HepG2 (cell line): ENCODE measurements around the gene NMU. TPM values are rescaled to one million over a fixed set of nuclear protein-coding genes. Genes with fewer than 3 reads are reported as not detected.

ENCODE experiments used
- ATAD3A ChIP-seq: sonication (generic); formaldehyde crosslinking; IDR thresholded peaks from 2 replicates; pipeline ENCODE4 v1.4.0; 2020; ENCODE audit warnings: missing genetic modification reagents
- CCDC6 ChIP-seq: sonication (generic); formaldehyde crosslinking; IDR thresholded peaks from 2 replicates; pipeline ENCODE4 v1.8.1; 2022; ENCODE audit warnings: mild to moderate bottlenecking, missing genetic modification reagents, moderate library complexity
- EED ChIP-seq: sonication (generic); formaldehyde crosslinking; IDR thresholded peaks from 2 replicates; pipeline ENCODE4 v1.5.0; 2020; ENCODE audit warnings: mild to moderate bottlenecking, missing genetic modification reagents
- MIXL1 ChIP-seq: IDR thresholded peaks from 2 replicates; pipeline ENCODE4 v1.6.1; 2016
- MTF2 ChIP-seq: sonication (generic); formaldehyde crosslinking; IDR thresholded peaks from 2 replicates; pipeline ENCODE4 v1.5.0; 2020; ENCODE audit warnings: missing genetic modification reagents, borderline replicate concordance
- NBN ChIP-seq: fragments of 450-650 bp; conservative IDR thresholded peaks from 2 replicates; pipeline ENCODE4 v1.6.1; 2017
- NFATC3 ChIP-seq: sonication (generic); formaldehyde crosslinking; IDR thresholded peaks from 2 replicates; pipeline ENCODE4 v1.5.1; 2020; ENCODE audit warnings: mild to moderate bottlenecking, missing genetic modification reagents
- PTBP1 ChIP-seq: fragments of 200-400 bp; formaldehyde crosslinking; IDR thresholded peaks from 2 replicates; pipeline ENCODE4 v1.6.1; 2018; ENCODE audit warnings: low read length, low read depth; ENCODE audit not compliant: poor library complexity, severe bottlenecking
- SMAD1 ChIP-seq: sonication (generic); formaldehyde crosslinking; IDR thresholded peaks from 2 replicates; pipeline ENCODE4 v1.4.0; 2020; ENCODE audit warnings: missing genetic modification reagents, low read depth, mild to moderate bottlenecking, borderline replicate concordance
- TBX3 ChIP-seq: fragments of 450-650 bp; IDR thresholded peaks from 2 replicates; pipeline ENCODE4 v1.6.1; 2017; ENCODE audit warnings: antibody characterized with exemption, mild to moderate bottlenecking, inconsistent platforms, borderline replicate concordance
- ZNF33A ChIP-seq: sonication (generic); formaldehyde crosslinking; IDR thresholded peaks from 2 replicates; pipeline ENCODE4 v1.5.1; 2020; ENCODE audit warnings: missing genetic modification reagents, mild to moderate bottlenecking, moderate library complexity, borderline replicate concordance
- ZNF567 ChIP-seq: sonication (generic); formaldehyde crosslinking; IDR thresholded peaks from 2 replicates; pipeline ENCODE4 v1.8.1; 2023; ENCODE audit warnings: mild to moderate bottlenecking, missing genetic modification reagents, borderline replicate concordance
- ZNF572 ChIP-seq: sonication (generic); formaldehyde crosslinking; IDR thresholded peaks from 2 replicates; pipeline ENCODE4 v1.5.1; 2020; ENCODE audit warnings: mild to moderate bottlenecking, missing genetic modification reagents
- polyA plus RNA-seq, 8 experiments: library from polyadenylated mRNA; depleted of rRNA in 3 of 8; stranded (reverse) in 7 of 8; unstranded in 1 of 8; fragments of >200 nt; fragmentation: Illumina TruSeq in 4 of 8; extraction: Trizol in 4 of 8; gene quantifications; 2 replicates each; pipeline versions ENCODE4 v1.2.1 to v1.2.3, GENCODE V29; 2011 to 2016; ENCODE audit warnings: low read depth in 4 of 8, missing spikeins in 1 of 8, mixed read lengths in 1 of 8; ENCODE audit not compliant: insufficient read depth in 1 of 8
- total RNA-seq, 5 experiments: library from RNA; depleted of rRNA; stranded (reverse); fragments of >200 nt; fragmentation: Illumina TruSeq; extraction: Trizol; gene quantifications; 2 replicates each; pipeline ENCODE4 v1.2.3, GENCODE V29; 2016; ENCODE audit warnings: low read depth in 1 of 5
- TF ChIP-seq, protein P1 (sequence below): sonication (generic); formaldehyde crosslinking; IDR thresholded peaks from 2 replicates; pipeline ENCODE4 v1.8.0; 2023; ENCODE audit warnings: mild to moderate bottlenecking, missing genetic modification reagents
- TF ChIP-seq, protein P2 (sequence below): IDR thresholded peaks from 2 replicates; pipeline ENCODE4 v1.6.1; 2012; ENCODE audit warnings: inconsistent platforms
- TF ChIP-seq, protein P3 (sequence below): sonication (generic); formaldehyde crosslinking; IDR thresholded peaks from 2 replicates; pipeline ENCODE4 v1.8.1; 2023; ENCODE audit warnings: mild to moderate bottlenecking, inconsistent platforms, moderate library complexity, missing genetic modification reagents, borderline replicate concordance
- TF ChIP-seq, protein P4 (sequence below): IDR thresholded peaks from 2 replicates; pipeline ENCODE4 v1.6.1; 2016; ENCODE audit warnings: low read depth, control low read depth
- TF ChIP-seq, protein P5 (sequence below): sonication (generic); formaldehyde crosslinking; IDR thresholded peaks from 2 replicates; pipeline ENCODE4 v1.4.0; 2020; ENCODE audit warnings: missing genetic modification reagents, mild to moderate bottlenecking, borderline replicate concordance
- TF ChIP-seq, protein P6 (sequence below): sonication (generic); formaldehyde crosslinking; IDR thresholded peaks from 2 replicates; pipeline ENCODE4 v1.4.0; 2020; ENCODE audit warnings: mild to moderate bottlenecking, missing genetic modification reagents, borderline replicate concordance

NMU gene
- total and polyA plus RNA-seq, 2 of the 13 experiments (the other 11 are each of a cell fraction or from before 2014, with no cell fraction given) = not detected

DNA sequence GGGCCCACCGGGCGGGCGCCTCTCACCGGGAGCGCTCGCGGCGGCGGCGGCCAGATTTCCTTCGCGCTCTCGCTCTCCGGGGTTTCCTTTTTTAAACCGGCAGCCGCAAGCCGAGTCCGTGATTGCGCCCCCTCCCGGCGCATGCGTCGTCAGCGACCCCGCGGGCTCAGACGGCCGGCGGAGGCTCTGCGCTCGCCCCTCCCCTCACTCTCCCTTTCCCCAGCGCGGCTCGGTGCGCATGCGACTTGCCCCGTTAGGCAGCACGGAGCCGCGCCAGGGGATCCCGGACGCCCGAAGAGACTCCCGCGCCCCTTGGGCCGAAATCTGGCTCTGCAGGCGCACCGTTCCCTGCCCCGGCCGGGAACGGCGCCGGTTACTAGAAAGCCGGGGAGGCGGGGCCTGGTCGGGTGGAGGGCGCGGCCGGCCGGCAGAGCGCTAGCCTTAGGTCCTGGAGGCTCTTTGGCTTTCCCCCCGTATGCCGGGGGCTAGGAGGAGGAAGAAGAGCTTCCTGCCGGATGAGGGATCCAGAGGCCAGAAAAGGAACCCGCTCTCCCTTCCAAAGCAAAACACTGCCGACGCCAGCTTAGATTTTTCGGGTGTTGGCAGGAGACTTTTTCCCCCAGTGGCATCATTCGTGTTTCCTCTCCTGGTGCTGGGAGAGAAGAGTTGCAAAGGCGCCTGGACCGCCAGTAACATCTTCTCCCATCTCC lies 89.2 kb downstream of the NMU start, which contains the start of gene CLOCK (continued):
- TF ChIP-seq, protein P1, sequence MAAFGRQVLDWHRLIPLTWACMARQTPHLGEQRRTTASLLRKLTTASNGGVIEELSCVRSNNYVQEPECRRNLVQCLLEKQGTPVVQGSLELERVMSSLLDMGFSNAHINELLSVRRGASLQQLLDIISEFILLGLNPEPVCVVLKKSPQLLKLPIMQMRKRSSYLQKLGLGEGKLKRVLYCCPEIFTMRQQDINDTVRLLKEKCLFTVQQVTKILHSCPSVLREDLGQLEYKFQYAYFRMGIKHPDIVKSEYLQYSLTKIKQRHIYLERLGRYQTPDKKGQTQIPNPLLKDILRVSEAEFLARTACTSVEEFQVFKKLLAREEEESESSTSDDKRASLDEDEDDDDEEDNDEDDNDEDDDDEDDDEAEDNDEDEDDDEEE (CRISPR knock-in tag) = peak; percentile 60; the same call in 1 of the 2 replicates
- TF ChIP-seq ZNF567 (CRISPR knock-in tag) = peak; percentile 46; the same call in 1 of the 2 replicates
- TF ChIP-seq SMAD1 = no peak
- TF ChIP-seq, protein P2, sequence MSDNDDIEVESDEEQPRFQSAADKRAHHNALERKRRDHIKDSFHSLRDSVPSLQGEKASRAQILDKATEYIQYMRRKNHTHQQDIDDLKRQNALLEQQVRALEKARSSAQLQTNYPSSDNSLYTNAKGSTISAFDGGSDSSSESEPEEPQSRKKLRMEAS = 0 out of 2 replicates have a peak, but pooled peaks have one; percentile 13
- no peak for TF ChIP-seq PTBP1
- TF ChIP-seq MIXL1 (CRISPR knock-in tag) = no peak
- no peak for TF ChIP-seq EED
- TF ChIP-seq, protein P3, sequence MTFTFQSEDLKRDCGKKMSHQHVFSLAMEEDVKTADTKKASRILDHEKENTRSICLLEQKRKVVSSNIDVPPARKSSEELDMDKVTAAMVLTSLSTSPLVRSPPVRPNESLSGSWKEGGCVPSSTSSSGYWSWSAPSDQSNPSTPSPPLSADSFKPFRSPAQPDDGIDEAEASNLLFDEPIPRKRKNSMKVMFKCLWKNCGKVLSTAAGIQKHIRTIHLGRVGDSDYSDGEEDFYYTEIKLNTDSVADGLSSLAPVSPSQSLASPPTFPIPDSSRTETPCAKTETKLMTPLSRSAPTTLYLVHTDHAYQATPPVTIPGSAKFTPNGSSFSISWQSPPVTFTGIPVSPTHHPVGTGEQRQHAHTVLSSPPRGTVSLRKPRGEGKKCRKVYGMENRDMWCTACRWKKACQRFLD = peak; percentile 78; the same call in 1 of the 2 replicates
- TF ChIP-seq TBX3 = no peak
- TF ChIP-seq, protein P4, sequence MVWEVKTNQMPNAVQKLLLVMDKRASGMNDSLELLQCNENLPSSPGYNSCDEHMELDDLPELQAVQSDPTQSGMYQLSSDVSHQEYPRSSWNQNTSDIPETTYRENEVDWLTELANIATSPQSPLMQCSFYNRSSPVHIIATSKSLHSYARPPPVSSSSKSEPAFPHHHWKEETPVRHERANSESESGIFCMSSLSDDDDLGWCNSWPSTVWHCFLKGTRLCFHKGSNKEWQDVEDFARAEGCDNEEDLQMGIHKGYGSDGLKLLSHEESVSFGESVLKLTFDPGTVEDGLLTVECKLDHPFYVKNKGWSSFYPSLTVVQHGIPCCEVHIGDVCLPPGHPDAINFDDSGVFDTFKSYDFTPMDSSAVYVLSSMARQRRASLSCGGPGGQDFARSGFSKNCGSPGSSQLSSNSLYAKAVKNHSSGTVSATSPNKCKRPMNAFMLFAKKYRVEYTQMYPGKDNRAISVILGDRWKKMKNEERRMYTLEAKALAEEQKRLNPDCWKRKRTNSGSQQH (CRISPR knock-in tag) = no peak
- no peak for TF ChIP-seq MTF2 (CRISPR knock-in tag)
- no peak for TF ChIP-seq NFATC3 (CRISPR knock-in tag)
- TF ChIP-seq ZNF572 (CRISPR knock-in tag) = no peak
- no peak; the same call in 1 of the 2 replicates for TF ChIP-seq CCDC6
- TF ChIP-seq NBN = no peak
- TF ChIP-seq ATAD3A (CRISPR knock-in tag) = no peak
- TF ChIP-seq, protein P5, sequence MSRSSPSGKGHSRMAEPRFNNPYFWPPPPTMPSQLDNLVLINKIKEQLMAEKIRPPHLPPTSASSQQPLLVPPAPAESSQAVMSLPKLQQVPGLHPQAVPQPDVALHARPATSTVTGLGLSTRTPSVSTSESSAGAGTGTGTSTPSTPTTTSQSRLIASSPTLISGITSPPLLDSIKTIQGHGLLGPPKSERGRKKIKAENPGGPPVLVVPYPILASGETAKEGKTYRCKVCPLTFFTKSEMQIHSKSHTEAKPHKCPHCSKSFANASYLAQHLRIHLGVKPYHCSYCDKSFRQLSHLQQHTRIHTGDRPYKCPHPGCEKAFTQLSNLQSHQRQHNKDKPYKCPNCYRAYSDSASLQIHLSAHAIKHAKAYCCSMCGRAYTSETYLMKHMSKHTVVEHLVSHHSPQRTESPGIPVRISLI = no peak
- TF ChIP-seq ZNF33A = 0 out of 2 replicates have a peak, but pooled peaks have one; percentile 67
- TF ChIP-seq, protein P6, sequence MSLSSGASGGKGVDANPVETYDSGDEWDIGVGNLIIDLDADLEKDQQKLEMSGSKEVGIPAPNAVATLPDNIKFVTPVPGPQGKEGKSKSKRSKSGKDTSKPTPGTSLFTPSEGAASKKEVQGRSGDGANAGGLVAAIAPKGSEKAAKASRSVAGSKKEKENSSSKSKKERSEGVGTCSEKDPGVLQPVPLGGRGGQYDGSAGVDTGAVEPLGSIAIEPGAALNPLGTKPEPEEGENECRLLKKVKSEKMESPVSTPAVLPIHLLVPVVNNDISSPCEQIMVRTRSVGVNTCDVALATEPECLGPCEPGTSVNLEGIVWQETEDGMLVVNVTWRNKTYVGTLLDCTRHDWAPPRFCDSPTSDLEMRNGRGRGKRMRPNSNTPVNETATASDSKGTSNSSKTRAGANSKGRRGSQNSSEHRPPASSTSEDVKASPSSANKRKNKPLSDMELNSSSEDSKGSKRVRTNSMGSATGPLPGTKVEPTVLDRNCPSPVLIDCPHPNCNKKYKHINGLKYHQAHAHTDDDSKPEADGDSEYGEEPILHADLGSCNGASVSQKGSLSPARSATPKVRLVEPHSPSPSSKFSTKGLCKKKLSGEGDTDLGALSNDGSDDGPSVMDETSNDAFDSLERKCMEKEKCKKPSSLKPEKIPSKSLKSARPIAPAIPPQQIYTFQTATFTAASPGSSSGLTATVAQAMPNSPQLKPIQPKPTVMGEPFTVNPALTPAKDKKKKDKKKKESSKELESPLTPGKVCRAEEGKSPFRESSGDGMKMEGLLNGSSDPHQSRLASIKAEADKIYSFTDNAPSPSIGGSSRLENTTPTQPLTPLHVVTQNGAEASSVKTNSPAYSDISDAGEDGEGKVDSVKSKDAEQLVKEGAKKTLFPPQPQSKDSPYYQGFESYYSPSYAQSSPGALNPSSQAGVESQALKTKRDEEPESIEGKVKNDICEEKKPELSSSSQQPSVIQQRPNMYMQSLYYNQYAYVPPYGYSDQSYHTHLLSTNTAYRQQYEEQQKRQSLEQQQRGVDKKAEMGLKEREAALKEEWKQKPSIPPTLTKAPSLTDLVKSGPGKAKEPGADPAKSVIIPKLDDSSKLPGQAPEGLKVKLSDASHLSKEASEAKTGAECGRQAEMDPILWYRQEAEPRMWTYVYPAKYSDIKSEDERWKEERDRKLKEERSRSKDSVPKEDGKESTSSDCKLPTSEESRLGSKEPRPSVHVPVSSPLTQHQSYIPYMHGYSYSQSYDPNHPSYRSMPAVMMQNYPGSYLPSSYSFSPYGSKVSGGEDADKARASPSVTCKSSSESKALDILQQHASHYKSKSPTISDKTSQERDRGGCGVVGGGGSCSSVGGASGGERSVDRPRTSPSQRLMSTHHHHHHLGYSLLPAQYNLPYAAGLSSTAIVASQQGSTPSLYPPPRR (CRISPR knock-in tag) = peak; percentile 28; the same call in 1 of the 2 replicates
